AG10803 (cell line): ENCODE data around the gene RB1.
"Not testable (repeated sequence)": the region's sequence is repeated elsewhere in the genome, so short reads cannot be mapped to it uniquely, and the experiment has no call there.

Experiments
- DNase-seq: peaks from one replicate; pipeline ENCODE4 v3.0.0; 2010; ENCODE audit warnings: low read depth
- H3K4me3 ChIP-seq: 2 replicates; pipeline ENCODE4 v1.5.1; 2011; ENCODE audit warnings: mild to moderate bottlenecking, low read length, control low read depth
- CTCF ChIP-seq: conservative IDR thresholded peaks from 2 replicates; pipeline ENCODE4 v1.5.1; 2011; ENCODE audit warnings: mild to moderate bottlenecking, low read length, control low read depth, inconsistent platforms

The RB1 gene

GRCh38 chr13:48320891-48321510, 17.4 kb downstream of the RB1 start:
- peak overlapping the region; percentile 30 for H3K4me3 ChIP-seq
- no peak for TF ChIP-seq CTCF
- no peak for DNase-seq

DNA sequence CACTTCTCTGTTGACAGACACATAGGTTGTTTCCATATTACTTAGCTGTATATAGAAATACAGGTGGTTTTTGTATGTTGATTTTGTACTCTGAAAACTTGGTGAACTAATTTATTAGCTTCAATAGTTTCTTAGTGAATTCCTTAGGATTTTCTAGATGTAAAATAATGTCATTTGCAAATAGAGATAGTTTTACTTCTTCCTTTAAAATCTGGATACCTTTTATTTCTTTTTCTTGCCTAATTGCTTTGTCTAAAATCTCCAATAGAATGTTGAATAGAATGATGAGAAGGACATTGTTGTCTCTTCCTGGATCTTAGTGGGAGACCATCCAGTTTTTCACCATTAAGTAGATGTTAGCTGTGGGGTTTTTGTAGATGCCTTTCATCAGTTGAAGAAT, 18.7 kb downstream of the RB1 start:
- TF ChIP-seq CTCF, result no peak
- no peak overlapping the region for H3K4me3 ChIP-seq
- DNase-seq, result no peak

DNA sequence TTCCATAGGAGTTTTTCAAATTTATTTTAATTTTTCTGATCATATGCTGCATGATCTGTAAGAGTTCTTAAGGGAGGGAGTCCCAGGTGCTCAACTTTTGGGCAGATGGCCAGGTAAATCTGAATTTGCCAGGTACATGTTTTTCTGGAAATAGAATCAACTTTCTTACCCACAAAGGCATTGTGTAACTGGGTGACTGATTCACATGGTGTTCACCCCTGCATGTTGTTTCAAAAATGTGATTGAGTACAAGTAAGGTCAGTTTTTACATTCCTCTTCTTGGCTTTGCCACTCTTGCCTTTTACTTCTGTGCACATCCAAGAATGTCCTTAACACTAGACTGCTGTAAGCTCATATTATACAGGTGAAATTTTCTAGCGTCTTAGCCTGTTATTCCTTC, 30.4 kb downstream of the RB1 start:
- H3K4me3 ChIP-seq, result no peak overlapping the region
- peak; percentile 60 for DNase-seq
- TF ChIP-seq CTCF, result no peak

- H3K4me3 ChIP-seq, result no peak overlapping the region
- peak; percentile 41 for DNase-seq
- peak; percentile 56 for TF ChIP-seq CTCF
These were observed 31.1 kb downstream of the RB1 start for GRCh38 chr13:48334534-48335127.

DNA sequence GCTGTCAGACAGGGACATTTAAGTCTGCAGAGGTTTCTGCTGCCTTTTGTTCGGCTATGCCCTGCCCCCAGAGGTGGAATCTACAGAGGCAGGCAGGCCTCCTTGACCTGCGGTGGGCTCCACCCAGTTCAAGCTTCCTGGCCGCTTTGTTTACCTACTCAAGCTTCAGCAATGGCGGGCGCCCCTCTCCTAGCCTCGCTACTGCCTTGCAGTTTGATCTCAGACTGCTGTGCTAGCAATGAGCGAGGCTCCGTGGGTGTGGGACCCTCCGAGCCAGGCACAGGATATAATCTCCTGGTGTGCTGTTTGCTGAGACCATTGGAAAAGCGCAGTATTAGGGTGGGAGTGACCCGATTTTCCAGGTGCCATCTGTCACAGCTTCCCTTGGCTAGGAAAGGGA, 35.6 kb downstream of the RB1 start:
- not testable (repeated sequence) for DNase-seq, H3K4me3 ChIP-seq

- no peak for DNase-seq
- no peak overlapping the region for H3K4me3 ChIP-seq
These were observed 40.7 kb downstream of the RB1 start for GRCh38 chr13:48344264-48344663.

GRCh38 chr13:48346583-48346982, 43.0 kb downstream of the RB1 start:
- H3K4me3 ChIP-seq, result no peak overlapping the region
- DNase-seq, result no peak
- TF ChIP-seq CTCF, result no peak

More at GRCh38 chr13:48344264-48344663, 40.7 kb downstream of the RB1 start:
- no peak for TF ChIP-seq CTCF
